Tibial artery (tissue), 4 donors: ENCODE results near the gene SETBP1.

ENCODE experiments used
- DNase-seq, 2 donors: peaks; one replicate each; pipeline ENCODE4 v3.0.0-alpha.2; 2019
- H3K27ac ChIP-seq, 2 donors: fragments of 200-600 bp; sonication (generic) in 1 of 2; 1 replicate in 1 of 2; 2 replicates in 1 of 2; pipeline ENCODE4 v1.5.1; 2018 to 2019; ENCODE audit warnings: mild to moderate bottlenecking in 1 of 2
- H3K27me3 ChIP-seq, 2 donors: fragments of 200-600 bp; sonication (generic) in 1 of 2; one replicate each; pipeline versions ENCODE4 v1.5.1 to v1.6.0; 2016 to 2019
- H3K36me3 ChIP-seq, 3 donors: fragments of 200-600 bp; sonication (generic) in 2 of 3; one replicate each; pipeline ENCODE4 v1.5.1; 2016 to 2019; ENCODE audit warnings: mild to moderate bottlenecking in 2 of 3
- H3K4me1 ChIP-seq, 4 donors: fragments of 200-600 bp; sonication (generic) in 2 of 4; 1 replicate in 3 of 4; 2 replicates in 1 of 4; pipeline ENCODE4 v1.5.1; 2016 to 2019
- H3K4me3 ChIP-seq, 2 donors: fragments of 200-600 bp; sonication (generic) in 1 of 2; 1 replicate in 1 of 2; 2 replicates in 1 of 2; pipeline ENCODE4 v1.5.1; 2018 to 2019; ENCODE audit warnings: mild to moderate bottlenecking in 2 of 2
- H3K9me3 ChIP-seq, 3 donors: fragments of 200-600 bp; sonication (generic) in 1 of 3; one replicate each; pipeline ENCODE4 v1.5.1; 2016 to 2019
- CTCF ChIP-seq, 2 experiments: fragments of 200-600 bp in 1 of 2; fragments of 450-650 bp in 1 of 2; IDR thresholded peaks; one replicate each; pipeline ENCODE4 v1.5.1; 2017 to 2019; ENCODE audit warnings: antibody characterized with exemption in 2 of 2, mild to moderate bottlenecking in 1 of 2, moderate library complexity in 1 of 2
- intact Hi-C: fragments of 100-400 bp; cut with DNase I; formaldehyde crosslinking; loops from one replicate; pipeline ENCODE4 v1.15.0; 2023; ENCODE audit warnings: low total_unique reads

The SETBP1 gene

GRCh38 chr18:44680273-44681075, at the start of gene SETBP1:
SETBP1 (plus strand) TSS chr18:44680888; CDS start chr18:44701347, 20,459 bp downstream.
- Histone ChIP-seq H3K36me3 (no peaks in the 10 kb centered on the region), H3K4me3 (peak within 1 kb of the TSS; percentile 72), H3K4me1 (peaks cover 0 to 45% (median 22%) of the 10 kb centered on the region in 4 donors), H3K9me3 (no peaks in the 10 kb centered on the region), H3K27ac (peak within 1 kb of the TSS; percentile 99 to 100), H3K27me3 (no peaks in the 10 kb centered on the region)
- intact Hi-C loops, result loop anchor here (10.0 kb wide), 2 partner anchors 94 to 534 kb away; no protein-coding TSS in a partner anchor
- TF ChIP-seq CTCF (IDR thresholded peaks at IDR 0.05), result peak in 1 of 2 experiments; percentile 7
- DNase-seq, result peak; percentile 81 to 92

GRCh38 chr18:44632469-44633145, 48.1 kb upstream of the SETBP1 start:
- H3K9me3 ChIP-seq, result no peaks in the 10 kb centered on the region
- no peak overlapping the region for H3K27ac ChIP-seq
- H3K27me3 ChIP-seq, result no peaks in the 10 kb centered on the region
- intact Hi-C loops, result no loop called here
- no peaks in the 10 kb centered on the region for H3K36me3 ChIP-seq
- H3K4me1 ChIP-seq, result peaks cover 0 to under 1% (median 0%) of the 10 kb centered on the region in 4 donors
- DNase-seq, result no peak
- no peak overlapping the region for H3K4me3 ChIP-seq
- no peak for TF ChIP-seq CTCF (IDR thresholded peaks at IDR 0.05)

GRCh38 chr18:44635546-44635945, 45.1 kb upstream of the SETBP1 start:
- Histone ChIP-seq H3K9me3 (no peaks in the 10 kb centered on the region), H3K27ac (no peak overlapping the region), H3K27me3 (no peaks in the 10 kb centered on the region), H3K4me1 (no peaks in the 10 kb centered on the region), H3K4me3 (no peak overlapping the region), H3K36me3 (no peaks in the 10 kb centered on the region)
- DNase-seq, result no peak
- intact Hi-C loops, result no loop called here
- no peak for TF ChIP-seq CTCF (IDR thresholded peaks at IDR 0.05)

GRCh38 chr18:44636241-44636640, 44.4 kb upstream of the SETBP1 start:
- intact Hi-C loops, result no loop called here
- no peak overlapping the region for H3K27ac ChIP-seq
- H3K36me3 ChIP-seq, result no peaks in the 10 kb centered on the region
- TF ChIP-seq CTCF (IDR thresholded peaks at IDR 0.05), result no peak
- H3K9me3 ChIP-seq, result no peaks in the 10 kb centered on the region
- no peaks in the 10 kb centered on the region for H3K27me3 ChIP-seq
- H3K4me3 ChIP-seq, result no peak overlapping the region
- DNase-seq, result no peak
- H3K4me1 ChIP-seq, result no peaks in the 10 kb centered on the region

GRCh38 chr18:44637210-44638033, 43.3 kb upstream of the SETBP1 start:
- H3K4me3 ChIP-seq, result no peak overlapping the region
- DNase-seq, result no peak
- no peaks in the 10 kb centered on the region for H3K27me3 ChIP-seq
- no peaks in the 10 kb centered on the region for H3K36me3 ChIP-seq
- TF ChIP-seq CTCF (IDR thresholded peaks at IDR 0.05), result no peak
- H3K27ac ChIP-seq, result no peak overlapping the region
- intact Hi-C loops, result no loop called here
- no peaks in the 10 kb centered on the region for H3K9me3 ChIP-seq
- H3K4me1 ChIP-seq, result no peaks in the 10 kb centered on the region
